ENCODE results near the gene HDGFL3.

HDGFL3 gene

GRCh38 chr15:83209333-83209732, 1.7 kb upstream of the HDGFL3 start:
- H3K27me3 ChIP-seq (ENCODE audit: control insufficient read depth, insufficient read depth, low read length) = no peaks in the 10 kb centered on the region
- no peaks in the 10 kb centered on the region for H3K9me3 ChIP-seq (ENCODE audit: control insufficient read depth, insufficient read depth, low read length)
- H3K4me3 ChIP-seq (ENCODE audit: low read depth, low read length) = no peak overlapping the region
- H3K27ac ChIP-seq (ENCODE audit: low read depth, low read length) = no peak overlapping the region
- H3K4me1 ChIP-seq (ENCODE audit: control insufficient read depth, insufficient read depth, low read length) = peaks cover 30% of the 10 kb centered on the region
- no peaks in the 10 kb centered on the region for H3K36me3 ChIP-seq (ENCODE audit: control insufficient read depth, insufficient read depth, low read length)
- H3K9ac ChIP-seq (ENCODE audit: low read depth, low read length) = no peak overlapping the region

- Histone ChIP-seq H3K9me3 (ENCODE audit: control insufficient read depth, insufficient read depth, low read length) (no peaks in the 10 kb centered on the region), H3K27ac (ENCODE audit: low read depth, low read length) (peak overlapping the region; percentile 90), H3K9ac (ENCODE audit: low read depth, low read length) (peak overlapping the region; percentile 73), H3K4me3 (ENCODE audit: low read depth, low read length) (peak overlapping the region; percentile 84), H3K27me3 (ENCODE audit: control insufficient read depth, insufficient read depth, low read length) (no peaks in the 10 kb centered on the region), H3K4me1 (ENCODE audit: control insufficient read depth, insufficient read depth, low read length) (peaks cover 35% of the 10 kb centered on the region), H3K36me3 (ENCODE audit: control insufficient read depth, insufficient read depth, low read length) (peaks cover 3% of the 10 kb centered on the region; the same call in 1 of the 2 replicates)
Observed at GRCh38 chr15:83208367-83208661, 691 bp upstream of the HDGFL3 start.

DNA sequence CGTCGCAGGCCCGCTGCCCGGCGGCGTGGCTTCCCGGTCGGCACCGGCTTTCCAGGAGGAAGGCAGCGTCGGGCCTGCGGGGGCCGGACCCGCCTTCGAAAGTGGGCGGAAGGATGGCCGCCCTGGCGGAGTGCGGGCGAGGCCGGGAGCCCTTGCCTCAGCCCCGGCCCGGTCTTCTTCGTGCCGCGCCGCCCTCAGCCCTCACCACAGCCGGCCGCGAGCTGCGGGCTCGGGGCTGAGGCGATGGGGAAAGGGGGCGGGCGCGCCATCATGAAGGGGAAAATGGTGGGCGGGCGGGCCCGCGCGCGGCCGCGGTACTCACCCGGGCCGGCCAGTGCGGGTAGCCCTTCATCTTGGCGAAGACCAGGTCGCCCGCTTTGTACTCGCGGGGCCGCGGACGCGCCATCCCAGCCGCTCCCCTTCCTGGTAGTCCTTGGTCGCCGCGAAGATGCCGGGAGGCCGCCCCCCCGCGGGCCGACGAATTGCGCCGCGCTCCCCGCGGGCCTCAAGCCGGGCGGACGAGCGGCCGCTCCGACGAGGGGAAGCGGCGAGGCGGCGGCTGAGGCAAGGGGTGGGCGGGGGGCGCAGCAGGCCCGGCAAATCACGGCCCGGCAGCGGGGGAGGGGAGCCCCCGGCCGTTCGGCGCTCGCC, 489 bp downstream of the HDGFL3 start:
- no peaks in the 10 kb centered on the region for H3K9me3 ChIP-seq (ENCODE audit: control insufficient read depth, insufficient read depth, low read length)
- H3K27me3 ChIP-seq (ENCODE audit: control insufficient read depth, insufficient read depth, low read length) = no peaks in the 10 kb centered on the region
- H3K27ac ChIP-seq (ENCODE audit: low read depth, low read length) = peak overlapping the region; percentile 90
- H3K36me3 ChIP-seq (ENCODE audit: control insufficient read depth, insufficient read depth, low read length) = peaks cover 3% of the 10 kb centered on the region; the same call in 1 of the 2 replicates
- peaks cover 35% of the 10 kb centered on the region for H3K4me1 ChIP-seq (ENCODE audit: control insufficient read depth, insufficient read depth, low read length)
- peak overlapping the region; percentile 82 for H3K9ac ChIP-seq (ENCODE audit: low read depth, low read length)
- H3K4me3 ChIP-seq (ENCODE audit: low read depth, low read length) = peak overlapping the region; percentile 84

GRCh38 chr15:83206526-83207008, 1.1 kb downstream of the HDGFL3 start:
- Histone ChIP-seq H3K27me3 (ENCODE audit: control insufficient read depth, insufficient read depth, low read length) (no peaks in the 10 kb centered on the region), H3K4me3 (ENCODE audit: low read depth, low read length) (peak overlapping the region; percentile 84), H3K27ac (ENCODE audit: low read depth, low read length) (peak overlapping the region; percentile 90), H3K9me3 (ENCODE audit: control insufficient read depth, insufficient read depth, low read length) (no peaks in the 10 kb centered on the region), H3K4me1 (ENCODE audit: control insufficient read depth, insufficient read depth, low read length) (peaks cover 35% of the 10 kb centered on the region), H3K36me3 (ENCODE audit: control insufficient read depth, insufficient read depth, low read length) (peaks cover 3% of the 10 kb centered on the region; the same call in 1 of the 2 replicates), H3K9ac (ENCODE audit: low read depth, low read length) (peak overlapping the region; percentile 82)

DNA sequence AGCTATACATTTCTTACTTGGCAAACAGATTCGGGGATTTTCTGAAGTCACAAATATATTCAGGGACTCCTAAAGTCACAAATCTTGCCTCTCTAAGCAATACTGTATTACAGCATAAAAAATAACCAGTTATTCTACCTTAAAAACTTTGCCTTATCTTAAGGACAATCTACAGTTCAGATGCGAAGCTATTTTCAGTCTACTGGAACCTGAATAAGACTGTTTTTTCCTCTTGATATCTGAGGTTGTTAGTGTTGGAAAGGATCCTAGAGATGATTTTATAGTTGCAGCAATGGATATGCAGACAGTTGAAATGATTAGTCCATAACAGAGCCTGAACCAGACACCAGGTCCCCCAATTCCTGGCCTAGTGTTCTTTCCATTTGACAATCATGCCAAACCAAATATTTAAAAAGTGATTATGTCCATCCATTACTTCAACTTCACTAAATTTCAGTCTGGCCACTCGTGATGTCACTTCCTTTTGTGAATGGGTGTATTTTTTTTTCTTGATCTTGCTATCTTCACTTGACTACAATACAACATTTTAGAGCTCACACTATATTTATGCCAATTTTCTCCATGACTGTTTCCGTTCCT, 1.8 kb downstream of the HDGFL3 start:
- Histone ChIP-seq H3K4me1 (ENCODE audit: control insufficient read depth, insufficient read depth, low read length) (peaks cover 35% of the 10 kb centered on the region), H3K9ac (ENCODE audit: low read depth, low read length) (no peak overlapping the region; the same call in 1 of the 2 replicates), H3K4me3 (ENCODE audit: low read depth, low read length) (peak overlapping the region; percentile 84)

DNA sequence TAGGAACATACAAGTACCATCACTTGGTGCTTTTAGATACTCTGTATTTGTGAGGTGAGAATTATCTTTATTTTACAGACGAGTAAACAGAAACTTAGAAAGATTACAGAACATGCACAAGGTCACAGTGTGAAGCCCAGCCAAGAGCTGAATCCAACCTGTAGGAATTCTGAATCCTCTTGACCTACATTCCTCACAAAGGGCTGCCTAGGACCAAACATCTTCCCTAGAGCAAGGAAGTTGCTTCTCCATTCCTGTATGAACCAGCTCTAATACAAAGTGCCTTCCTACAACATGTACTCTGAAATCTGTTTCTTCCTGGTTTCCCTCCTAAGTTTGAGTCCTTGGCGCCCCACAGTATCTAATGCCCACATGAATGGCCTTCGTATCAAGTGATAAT, 2.9 kb downstream of the HDGFL3 start:
- peaks cover 3% of the 10 kb centered on the region; the same call in 1 of the 2 replicates for H3K36me3 ChIP-seq (ENCODE audit: control insufficient read depth, insufficient read depth, low read length)
- H3K9me3 ChIP-seq (ENCODE audit: control insufficient read depth, insufficient read depth, low read length) = no peaks in the 10 kb centered on the region
- H3K9ac ChIP-seq (ENCODE audit: low read depth, low read length) = no peak overlapping the region
- peak overlapping the region; percentile 84 for H3K4me3 ChIP-seq (ENCODE audit: low read depth, low read length)
- peaks cover 35% of the 10 kb centered on the region for H3K4me1 ChIP-seq (ENCODE audit: control insufficient read depth, insufficient read depth, low read length)
- H3K27me3 ChIP-seq (ENCODE audit: control insufficient read depth, insufficient read depth, low read length) = no peaks in the 10 kb centered on the region
- no peak overlapping the region for H3K27ac ChIP-seq (ENCODE audit: low read depth, low read length)

More for the DNA sequence above, 1.8 kb downstream of the HDGFL3 start:
- Histone ChIP-seq H3K9me3 (ENCODE audit: control insufficient read depth, insufficient read depth, low read length) (no peaks in the 10 kb centered on the region), H3K36me3 (ENCODE audit: control insufficient read depth, insufficient read depth, low read length) (peaks cover 3% of the 10 kb centered on the region; the same call in 1 of the 2 replicates), H3K27ac (ENCODE audit: low read depth, low read length) (no peak overlapping the region), H3K27me3 (ENCODE audit: control insufficient read depth, insufficient read depth, low read length) (no peaks in the 10 kb centered on the region)

DNA sequence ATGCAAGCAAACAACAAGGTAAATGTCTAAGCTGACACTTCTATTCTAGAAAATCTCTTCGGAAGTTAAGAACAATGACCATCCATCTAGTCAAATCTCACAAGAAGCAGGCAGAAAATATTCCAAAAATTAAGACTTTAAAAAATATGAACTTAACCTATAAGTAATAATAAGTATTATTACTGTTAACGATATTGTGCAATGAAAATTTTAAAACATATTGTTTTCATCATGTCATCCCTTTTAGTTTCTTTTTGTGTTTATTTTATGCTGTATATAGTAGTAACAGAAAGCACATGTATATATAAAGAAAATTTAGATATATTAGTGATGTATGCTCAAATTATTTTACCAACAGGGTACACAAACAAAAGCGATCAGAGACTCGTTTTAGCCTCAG, 4.1 kb downstream of the HDGFL3 start:
- H3K36me3 ChIP-seq (ENCODE audit: control insufficient read depth, insufficient read depth, low read length) = peaks cover 3% of the 10 kb centered on the region; the same call in 1 of the 2 replicates
- H3K4me1 ChIP-seq (ENCODE audit: control insufficient read depth, insufficient read depth, low read length) = peaks cover 28% of the 10 kb centered on the region
- no peak overlapping the region for H3K4me3 ChIP-seq (ENCODE audit: low read depth, low read length)
- H3K9me3 ChIP-seq (ENCODE audit: control insufficient read depth, insufficient read depth, low read length) = no peaks in the 10 kb centered on the region
- no peaks in the 10 kb centered on the region for H3K27me3 ChIP-seq (ENCODE audit: control insufficient read depth, insufficient read depth, low read length)
- no peak overlapping the region for H3K27ac ChIP-seq (ENCODE audit: low read depth, low read length)
- no peak overlapping the region for H3K9ac ChIP-seq (ENCODE audit: low read depth, low read length)

DNA sequence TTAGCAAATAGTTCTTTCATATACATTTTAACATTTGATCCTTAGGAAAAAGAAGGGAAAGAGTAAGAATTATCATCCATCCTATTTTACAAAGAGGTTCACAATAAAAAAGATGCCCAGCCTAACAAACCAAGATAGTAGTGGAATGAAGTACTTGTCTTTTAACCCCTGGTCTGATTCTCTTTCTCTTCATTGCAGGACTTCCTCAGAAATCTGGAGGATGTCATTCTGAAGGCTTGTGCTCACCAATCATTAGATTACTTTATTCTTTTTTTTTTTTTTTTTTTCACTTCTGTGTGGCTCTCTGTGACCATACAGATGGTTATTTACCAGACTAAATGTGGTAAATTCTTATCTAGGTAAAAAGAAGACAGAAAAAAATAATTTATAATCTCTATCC, 7.0 kb downstream of the HDGFL3 start:
- Histone ChIP-seq H3K27me3 (ENCODE audit: control insufficient read depth, insufficient read depth, low read length) (no peaks in the 10 kb centered on the region), H3K9ac (ENCODE audit: low read depth, low read length) (no peak overlapping the region), H3K9me3 (ENCODE audit: control insufficient read depth, insufficient read depth, low read length) (no peaks in the 10 kb centered on the region), H3K4me3 (ENCODE audit: low read depth, low read length) (no peak overlapping the region), H3K36me3 (ENCODE audit: control insufficient read depth, insufficient read depth, low read length) (peaks cover 3% of the 10 kb centered on the region; the same call in 1 of the 2 replicates), H3K27ac (ENCODE audit: low read depth, low read length) (no peak overlapping the region), H3K4me1 (ENCODE audit: control insufficient read depth, insufficient read depth, low read length) (peaks cover 26% of the 10 kb centered on the region)

DNA sequence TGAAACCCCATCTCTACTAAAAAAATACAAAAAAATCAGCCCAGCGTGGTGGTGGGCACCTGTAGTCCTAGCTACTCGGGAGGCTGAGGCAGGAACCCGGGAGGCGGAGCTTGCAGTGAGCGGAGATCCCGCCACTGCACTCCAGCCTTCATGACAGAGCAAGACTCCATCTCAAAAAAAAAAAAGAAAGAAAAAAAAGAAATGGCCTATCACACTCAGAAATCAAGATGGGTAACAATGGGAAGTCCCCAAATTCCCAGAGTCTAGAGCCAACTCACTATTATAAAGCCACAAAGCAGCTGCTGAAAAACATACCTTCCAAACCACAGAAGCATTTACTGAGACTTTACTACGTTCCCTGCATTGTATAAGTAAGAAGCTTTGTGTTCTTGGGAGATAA, 7.5 kb downstream of the HDGFL3 start:
- H3K4me3 ChIP-seq (ENCODE audit: low read depth, low read length) = no peak overlapping the region
- no peak overlapping the region for H3K9ac ChIP-seq (ENCODE audit: low read depth, low read length)
- peaks cover 26% of the 10 kb centered on the region for H3K4me1 ChIP-seq (ENCODE audit: control insufficient read depth, insufficient read depth, low read length)
- H3K9me3 ChIP-seq (ENCODE audit: control insufficient read depth, insufficient read depth, low read length) = no peaks in the 10 kb centered on the region
- no peak overlapping the region for H3K27ac ChIP-seq (ENCODE audit: low read depth, low read length)
- no peaks in the 10 kb centered on the region for H3K27me3 ChIP-seq (ENCODE audit: control insufficient read depth, insufficient read depth, low read length)
- peaks cover 3% of the 10 kb centered on the region; the same call in 1 of the 2 replicates for H3K36me3 ChIP-seq (ENCODE audit: control insufficient read depth, insufficient read depth, low read length)

DNA sequence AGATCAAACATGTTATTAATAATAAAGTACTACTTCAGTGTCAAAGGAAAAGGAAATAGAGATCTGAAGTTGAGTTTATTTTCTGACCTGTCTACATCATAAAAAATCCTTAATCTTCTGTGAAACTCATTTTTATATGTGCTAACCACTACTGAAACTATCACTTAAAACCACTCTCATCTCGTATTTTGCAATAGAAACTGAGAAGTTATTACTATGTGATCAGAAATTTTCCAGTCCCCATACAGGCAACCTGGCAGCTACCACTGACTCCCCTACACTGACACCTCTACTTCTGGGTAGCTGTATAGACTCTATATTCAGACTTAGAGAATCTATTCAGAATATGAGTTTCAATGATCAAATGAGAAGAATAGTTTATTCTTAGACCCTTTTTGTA, 8.3 kb downstream of the HDGFL3 start:
- H3K9ac ChIP-seq (ENCODE audit: low read depth, low read length) = no peak overlapping the region
- H3K36me3 ChIP-seq (ENCODE audit: control insufficient read depth, insufficient read depth, low read length) = peaks cover 3% of the 10 kb centered on the region; the same call in 1 of the 2 replicates
- peaks cover 26% of the 10 kb centered on the region for H3K4me1 ChIP-seq (ENCODE audit: control insufficient read depth, insufficient read depth, low read length)
- no peak overlapping the region for H3K4me3 ChIP-seq (ENCODE audit: low read depth, low read length)
- no peaks in the 10 kb centered on the region for H3K27me3 ChIP-seq (ENCODE audit: control insufficient read depth, insufficient read depth, low read length)
- H3K27ac ChIP-seq (ENCODE audit: low read depth, low read length) = no peak overlapping the region
- no peaks in the 10 kb centered on the region for H3K9me3 ChIP-seq (ENCODE audit: control insufficient read depth, insufficient read depth, low read length)

DNA sequence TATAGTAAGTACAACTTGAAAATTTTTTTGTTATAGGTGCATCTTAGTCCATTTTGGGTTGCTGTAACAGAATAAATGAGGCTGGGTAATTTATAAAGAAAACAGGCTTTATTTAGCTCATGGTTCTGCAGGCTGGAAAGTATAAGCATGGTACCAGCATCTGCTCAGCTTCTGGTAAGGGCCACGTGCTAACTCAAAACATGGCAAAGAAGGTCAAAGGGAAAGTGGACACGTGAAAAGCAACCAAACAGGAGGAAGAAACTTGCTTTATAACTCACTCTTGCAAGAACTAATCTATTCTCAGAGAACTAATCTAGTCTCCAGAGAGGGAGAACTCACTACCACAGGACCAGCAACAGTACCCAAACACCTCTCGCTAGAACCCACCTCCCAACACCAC, 9.1 kb downstream of the HDGFL3 start:
- no peaks in the 10 kb centered on the region for H3K9me3 ChIP-seq (ENCODE audit: control insufficient read depth, insufficient read depth, low read length)
- peaks cover 29% of the 10 kb centered on the region for H3K4me1 ChIP-seq (ENCODE audit: control insufficient read depth, insufficient read depth, low read length)
- no peaks in the 10 kb centered on the region for H3K36me3 ChIP-seq (ENCODE audit: control insufficient read depth, insufficient read depth, low read length)
- no peak overlapping the region for H3K27ac ChIP-seq (ENCODE audit: low read depth, low read length)
- no peak overlapping the region for H3K9ac ChIP-seq (ENCODE audit: low read depth, low read length)
- no peaks in the 10 kb centered on the region for H3K27me3 ChIP-seq (ENCODE audit: control insufficient read depth, insufficient read depth, low read length)
- H3K4me3 ChIP-seq (ENCODE audit: low read depth, low read length) = no peak overlapping the region
